Chondrocyte (in vitro differentiated cells): ENCODE data around the gene GSS. TPM values are rescaled to one million over a fixed set of nuclear protein-coding genes. Genes with fewer than 3 reads are reported as not detected.

Experiments used
- DNase-seq: peaks from one replicate; pipeline ENCODE4 v3.0.0; 2021; ENCODE audit warnings: mixed read lengths, low spot score
- H3K27ac Mint-ChIP-seq: one replicate; pipeline ENCODE4 v1.8.0; 2021; ENCODE audit warnings: mild to moderate bottlenecking, moderate library complexity, mixed read lengths; ENCODE audit not compliant: unreplicated experiment
- H3K27me3 Mint-ChIP-seq: 2 replicates; pipeline ENCODE4 v1.8.0; 2021; ENCODE audit warnings: low read depth, mixed read lengths
- H3K36me3 Mint-ChIP-seq: 2 replicates; pipeline ENCODE4 v1.8.0; 2021; ENCODE audit warnings: low read depth, mixed read lengths
- H3K4me1 Mint-ChIP-seq: 2 replicates; pipeline ENCODE4 v1.8.0; 2021; ENCODE audit warnings: low read depth, mild to moderate bottlenecking, mixed read lengths
- H3K4me3 Mint-ChIP-seq: one replicate; pipeline ENCODE4 v1.8.0; 2021; ENCODE audit warnings: mild to moderate bottlenecking, moderate library complexity, mixed read lengths; ENCODE audit not compliant: unreplicated experiment
- H3K9me3 Mint-ChIP-seq: 2 replicates; pipeline ENCODE4 v1.8.0; 2021; ENCODE audit warnings: low read depth, mixed read lengths
- CTCF ChIP-seq: fragments of 200-600 bp; sonication (generic); IDR thresholded peaks from 2 replicates; pipeline ENCODE4 v1.5.0; 2021; ENCODE audit warnings: antibody characterized with exemption, mild to moderate bottlenecking, moderate library complexity
- total RNA-seq: library from RNA; stranded (reverse); gene quantifications from 3 replicates; pipeline ENCODE4 v1.2.1, GENCODE V29; 2021

GSS gene
- total RNA-seq, 1 donor from 2014 or later = 57.3 TPM

DNA sequence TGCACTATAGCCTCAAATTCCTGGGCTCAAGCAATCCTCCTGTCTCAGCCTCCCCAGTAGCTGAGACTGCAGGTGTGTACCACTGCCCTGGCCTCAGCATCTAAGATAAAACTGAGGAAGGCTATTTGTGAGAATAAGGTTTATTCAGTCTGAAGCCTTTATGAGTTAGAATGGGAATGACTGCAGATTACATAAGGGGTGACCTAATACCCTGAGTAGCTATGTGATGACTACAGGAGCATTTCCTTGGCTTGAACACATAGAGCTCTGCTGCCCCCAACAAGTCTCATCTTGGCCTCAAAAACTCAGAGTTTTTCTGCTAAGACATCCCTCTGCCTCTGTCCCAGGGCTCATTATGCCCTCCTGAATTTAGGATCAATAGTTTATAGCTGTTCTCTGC is 7.6 kb downstream of the GSS start:
- TF ChIP-seq CTCF = no peak
- Mint-ChIP-seq H3K36me3 (peaks cover 35% of the 10 kb centered on the region), H3K27ac (no peak overlapping the region), H3K27me3 (no peaks in the 10 kb centered on the region), H3K4me1 (peaks cover 6% of the 10 kb centered on the region), H3K4me3 (no peak overlapping the region), H3K9me3 (no peaks in the 10 kb centered on the region)
- DNase-seq = no peak

GRCh38 chr20:34947336-34947735 is 8.3 kb downstream of the GSS start:
- Mint-ChIP-seq H3K27me3 (no peaks in the 10 kb centered on the region), H3K4me1 (no peaks in the 10 kb centered on the region), H3K4me3 (no peak overlapping the region), H3K27ac (no peak overlapping the region), H3K9me3 (no peaks in the 10 kb centered on the region), H3K36me3 (peaks cover 40% of the 10 kb centered on the region)
- no peak for DNase-seq
- no peak for TF ChIP-seq CTCF

DNA sequence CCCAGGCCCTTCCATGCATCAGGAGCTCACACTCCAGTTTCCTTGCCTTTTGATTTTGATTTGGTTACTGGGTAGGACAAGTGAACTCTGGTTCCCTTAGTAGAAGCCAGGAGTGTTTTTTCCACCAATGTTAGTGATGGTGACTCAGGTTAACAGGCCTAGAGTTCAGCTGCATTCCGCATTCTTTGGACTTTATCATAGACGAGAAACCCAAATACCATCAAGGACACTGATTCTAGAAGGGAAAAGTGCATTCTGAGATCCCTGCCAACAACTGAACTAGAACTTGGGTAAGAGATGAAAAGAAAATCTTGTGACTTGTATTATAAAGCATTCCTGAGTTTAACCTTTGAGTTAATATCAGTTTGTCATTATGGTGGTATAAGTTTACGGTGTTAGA is 8.9 kb downstream of the GSS start:
- Mint-ChIP-seq H3K4me3 (no peak overlapping the region), H3K4me1 (no peaks in the 10 kb centered on the region), H3K27ac (no peak overlapping the region), H3K36me3 (peaks cover 44% of the 10 kb centered on the region), H3K27me3 (no peaks in the 10 kb centered on the region), H3K9me3 (no peaks in the 10 kb centered on the region)
- no peak for DNase-seq
- no peak for TF ChIP-seq CTCF

DNA sequence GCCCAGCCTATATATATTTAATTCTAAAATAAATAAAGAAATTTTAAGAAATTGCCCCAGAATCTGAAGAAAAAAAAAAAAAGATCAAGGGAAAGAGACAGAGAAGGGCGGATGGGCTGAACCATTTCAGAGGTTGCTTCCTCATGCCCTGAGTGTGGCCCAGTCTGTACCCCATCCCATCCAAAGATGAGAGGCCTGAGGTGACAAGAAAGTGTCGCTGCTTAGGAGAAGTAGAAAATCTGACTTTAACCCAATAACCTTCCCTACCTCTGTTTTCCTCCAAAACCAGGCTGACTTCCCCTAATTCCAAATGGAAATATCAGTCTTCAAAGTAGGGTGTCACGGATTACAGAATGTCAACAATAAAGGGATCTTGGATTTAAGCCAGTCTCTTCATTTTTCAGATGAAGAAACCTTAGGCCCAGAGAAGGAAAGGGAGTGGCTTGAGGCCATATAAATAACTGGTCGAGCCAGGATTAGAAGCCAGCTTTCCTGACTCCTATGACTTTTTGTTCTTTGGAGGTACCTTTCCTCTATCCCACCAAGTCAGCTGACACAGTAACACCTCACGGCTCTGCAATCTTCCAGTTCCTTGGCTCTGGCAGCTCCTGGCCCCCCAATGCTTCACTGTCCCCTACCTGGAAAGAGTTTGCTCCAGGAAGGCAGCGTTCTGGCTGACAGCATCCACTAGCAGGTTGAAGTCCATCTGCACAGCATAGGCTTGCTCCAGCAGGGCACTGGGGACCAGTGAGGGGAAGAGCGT is 10.1 kb downstream of the GSS start:
- H3K4me3 Mint-ChIP-seq = no peak overlapping the region
- no peaks in the 10 kb centered on the region for H3K27me3 Mint-ChIP-seq
- no peak for TF ChIP-seq CTCF
- no peaks in the 10 kb centered on the region for H3K4me1 Mint-ChIP-seq
- no peak overlapping the region for H3K27ac Mint-ChIP-seq
- H3K36me3 Mint-ChIP-seq = peaks cover 47% of the 10 kb centered on the region
- no peak for DNase-seq
- H3K9me3 Mint-ChIP-seq = no peaks in the 10 kb centered on the region

GRCh38 chr20:34943808-34944567 is 11.6 kb downstream of the GSS start:
- Mint-ChIP-seq H3K36me3 (peaks cover 45% of the 10 kb centered on the region), H3K4me1 (no peaks in the 10 kb centered on the region), H3K27ac (no peak overlapping the region), H3K27me3 (no peaks in the 10 kb centered on the region), H3K9me3 (no peaks in the 10 kb centered on the region), H3K4me3 (no peak overlapping the region)
- TF ChIP-seq CTCF = no peak
- DNase-seq = no peak
